ENCODE results near the gene SCGB1D1. TPM values are rescaled to one million over a fixed set of nuclear protein-coding genes. Genes with fewer than 3 reads are reported as not detected.

SCGB1D1 gene
- total and polyA plus RNA-seq, 2 of the 8 experiments (the other 6 are each of a cell fraction or from before 2014, with no cell fraction given) = not detected

DNA sequence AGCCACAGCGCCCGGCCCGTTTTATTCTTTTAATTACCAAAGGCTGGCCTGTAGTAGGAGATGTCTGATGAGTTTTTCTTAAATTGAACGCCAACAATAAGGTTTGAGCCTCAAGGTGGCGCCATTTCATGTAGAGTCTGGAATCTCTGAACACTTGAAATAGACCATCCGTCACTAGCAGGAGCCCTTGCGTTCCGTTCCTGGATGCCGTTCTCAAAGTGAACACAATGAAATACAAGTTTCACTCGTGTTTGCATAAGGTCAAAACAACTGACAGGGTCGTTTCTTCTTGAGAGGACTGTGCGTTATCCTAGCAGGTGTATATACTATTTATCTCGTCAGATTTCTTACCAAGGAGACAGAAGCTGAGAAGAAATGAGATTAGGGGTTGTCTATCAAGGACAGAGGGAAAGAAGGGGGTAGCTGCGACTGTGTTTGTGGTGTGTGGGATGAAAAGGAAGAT is 18.7 kb upstream of the SCGB1D1 start:
- H4K5ac ChIP-seq (ENCODE audit: insufficient read length, low read depth, low read length) = no peak overlapping the region
- no peak overlapping the region; the same call in 1 of the 2 replicates for H2BK12ac ChIP-seq (ENCODE audit: low read depth, low read length)
- H2AK5ac ChIP-seq (ENCODE audit: low read depth, low read length) = no peak overlapping the region
- H3K9me3 ChIP-seq (ENCODE audit: insufficient read depth in 2 of 2, low read depth in 1 of 2, low read length in 1 of 2) = no peaks in the 10 kb centered on the region
- H2BK15ac ChIP-seq (ENCODE audit: low read length) = no peak overlapping the region
- peak; percentile 59 to 91 for DNase-seq (ENCODE audit: low read depth in 1 of 2, low spot score in 2 of 2)
- H4K8ac ChIP-seq (ENCODE audit: extremely low read depth, insufficient read depth, low read length) = no peak overlapping the region
- WGBS, 2 experiments (ENCODE audit: extremely low coverage in 1 of 2, insufficient coverage in 1 of 2, insufficient read length in 1 of 2, insufficient replicate concordance in 2 of 2, low coverage in 1 of 2, low lambda C conversion rate in 2 of 2, missing lambda C conversion rate in 1 of 2) = 28% methylated on average over 14 of the region's 14 CpGs; no CpG with 5 or more reads in 1 of the 2 experiments
- H3K4me2 ChIP-seq (ENCODE audit: insufficient read depth in 1 of 2, low read depth in 2 of 2, low read length in 2 of 2) = peak overlapping the region; percentile 12 to 23; a peak in 1 of 4 replicates
- CTCF ChIA-PET (ENCODE audit: partially characterized antibody) = interaction anchor here (0.5 to 4.2 kb wide), 40 partner anchors 8 to 301 kb away, joined by 3 to 35 read pairs (median 4); partner anchors contain the start of genes SCGB1D1, SCGB1D2, SCGB2A1 and SCGB2A2
- H3K23ac ChIP-seq (ENCODE audit: insufficient read length) = no peak overlapping the region
- H3K4me1 ChIP-seq (replicated peaks in 1 of 4; ENCODE audit: control insufficient read depth in 3 of 4, insufficient read depth in 4 of 4, low read length in 3 of 4) = no peaks in the 10 kb centered on the region
- H3K4me3 ChIP-seq (ENCODE audit: extremely low read depth in 1 of 4, insufficient read depth in 2 of 4, low read depth in 3 of 4, low read length in 4 of 4) = no peak overlapping the region
- H4K91ac ChIP-seq (replicated peaks; ENCODE audit: insufficient read length, low read length) = no peak overlapping the region
- H3K27me3 ChIP-seq (replicated peaks in 1 of 4; ENCODE audit: control insufficient read depth in 3 of 4, extremely low read depth in 1 of 4, insufficient read depth in 3 of 4, low read length in 3 of 4) = no peaks in the 10 kb centered on the region
- peak overlapping the region; percentile 99 for H2AFZ ChIP-seq (ENCODE audit: low read length)
- no peak overlapping the region for H3K27ac ChIP-seq (ENCODE audit: low read depth, low read length)
- FAIRE-seq = peak; percentile 92
- TF ChIP-seq, protein P1, sequence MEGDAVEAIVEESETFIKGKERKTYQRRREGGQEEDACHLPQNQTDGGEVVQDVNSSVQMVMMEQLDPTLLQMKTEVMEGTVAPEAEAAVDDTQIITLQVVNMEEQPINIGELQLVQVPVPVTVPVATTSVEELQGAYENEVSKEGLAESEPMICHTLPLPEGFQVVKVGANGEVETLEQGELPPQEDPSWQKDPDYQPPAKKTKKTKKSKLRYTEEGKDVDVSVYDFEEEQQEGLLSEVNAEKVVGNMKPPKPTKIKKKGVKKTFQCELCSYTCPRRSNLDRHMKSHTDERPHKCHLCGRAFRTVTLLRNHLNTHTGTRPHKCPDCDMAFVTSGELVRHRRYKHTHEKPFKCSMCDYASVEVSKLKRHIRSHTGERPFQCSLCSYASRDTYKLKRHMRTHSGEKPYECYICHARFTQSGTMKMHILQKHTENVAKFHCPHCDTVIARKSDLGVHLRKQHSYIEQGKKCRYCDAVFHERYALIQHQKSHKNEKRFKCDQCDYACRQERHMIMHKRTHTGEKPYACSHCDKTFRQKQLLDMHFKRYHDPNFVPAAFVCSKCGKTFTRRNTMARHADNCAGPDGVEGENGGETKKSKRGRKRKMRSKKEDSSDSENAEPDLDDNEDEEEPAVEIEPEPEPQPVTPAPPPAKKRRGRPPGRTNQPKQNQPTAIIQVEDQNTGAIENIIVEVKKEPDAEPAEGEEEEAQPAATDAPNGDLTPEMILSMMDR (IDR thresholded peaks at IDR 0.05; ENCODE audit: control extremely low read depth in 1 of 3, insufficient read depth in 1 of 3, low read depth in 1 of 3, low read length in 3 of 3) = peak in 2 of 3 experiments; percentile 80 to 96; a peak in 3 of 4 replicates
- 0 out of 2 replicates have a peak, but pooled peaks have one; percentile 17 for TF ChIP-seq TAF1 (IDR thresholded peaks at IDR 0.05; ENCODE audit: low read depth, low read length)
- TF ChIP-seq NRF1 (IDR thresholded peaks at IDR 0.05; ENCODE audit: low read depth, low read length) = no peak
- peak; percentile 80 to 81 for TF ChIP-seq RAD21 (IDR thresholded peaks at IDR 0.05 in 1 of 2, conservative IDR thresholded peaks at IDR 0.05 in 1 of 2; ENCODE audit: low read depth in 2 of 2, low read length in 2 of 2)
- no peak for TF ChIP-seq POU5F1 (IDR thresholded peaks at IDR 0.05; ENCODE audit: low read depth, low read length)
- H4K20me1 ChIP-seq (replicated peaks in 1 of 2; ENCODE audit: control insufficient read depth in 1 of 2, insufficient read depth in 2 of 2, low read length in 2 of 2) = no peaks in the 10 kb centered on the region
- no peak overlapping the region for H2BK20ac ChIP-seq (ENCODE audit: low read length)
- no peak overlapping the region for H3K14ac ChIP-seq (ENCODE audit: insufficient read length)
- H3K18ac ChIP-seq (ENCODE audit: extremely low read depth, low read length) = no peak overlapping the region
- no peak overlapping the region for H2BK120ac ChIP-seq (replicated peaks; ENCODE audit: low read depth, low read length)
- H2BK5ac ChIP-seq (ENCODE audit: low read depth, low read length) = no peak overlapping the region
- no peaks in the 10 kb centered on the region for H3K79me1 ChIP-seq (ENCODE audit: low read depth, low read length)
- no peak overlapping the region for H3K9ac ChIP-seq (replicated peaks in 1 of 4; ENCODE audit: extremely low read depth in 1 of 4, low read depth in 3 of 4, low read length in 3 of 4)
- H3K56ac ChIP-seq (replicated peaks; ENCODE audit: insufficient read length, low read depth, low read length) = no peak overlapping the region
- POLR2A ChIA-PET (ENCODE audit: partially characterized antibody) = interaction anchor here (0.6 kb wide), 1 partner anchor 649 kb away, joined by 3 read pairs; no protein-coding TSS in a partner anchor
- H3K4ac ChIP-seq (replicated peaks; ENCODE audit: insufficient read length, low read depth, low read length) = no peak overlapping the region
- no peaks in the 10 kb centered on the region for H3K23me2 ChIP-seq (ENCODE audit: low read depth, low read length)
- no peaks in the 10 kb centered on the region for H3K79me2 ChIP-seq (ENCODE audit: control insufficient read depth in 1 of 2, insufficient read depth in 2 of 2, low read length in 2 of 2)
- no peaks in the 10 kb centered on the region for H3K36me3 ChIP-seq (ENCODE audit: control insufficient read depth in 2 of 4, insufficient read depth in 4 of 4, low read length in 3 of 4)

Data from H1 (cell line).